IPS-11a (cell line): ENCODE data around the gene CLSTN2.

Source experiments
- H3K4me3 ChIP-seq: one replicate; pipeline ENCODE4 v1.5.1; 2013; ENCODE audit warnings: low read depth, low read length, control low read depth

CLSTN2 gene

DNA sequence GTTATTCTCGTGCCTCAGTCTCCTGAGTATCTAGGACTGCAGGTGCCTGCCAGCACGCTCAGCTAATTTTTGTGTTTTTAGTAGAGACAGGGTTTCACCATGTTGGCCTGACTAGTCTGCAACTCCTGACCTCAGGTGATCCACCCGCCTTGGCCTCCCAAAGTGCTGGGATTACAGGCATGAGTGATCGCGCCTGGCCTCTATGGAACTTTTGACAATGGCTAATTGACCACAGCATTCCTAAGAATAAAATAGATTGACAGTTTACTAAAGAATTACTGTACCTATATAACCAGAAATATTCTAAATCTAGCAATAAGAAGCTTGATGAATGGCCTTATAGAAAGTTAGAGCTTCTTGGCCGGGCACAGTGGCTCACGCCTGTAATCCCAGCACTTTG, 691.9 kb downstream of the CLSTN2 start:
- no peak overlapping the region for H3K4me3 ChIP-seq
